ENCODE data around the gene ELP4. TPM values are rescaled to one million over a fixed set of nuclear protein-coding genes. Genes with fewer than 3 reads are reported as not detected.
A peak's percentile ranks its signal among the peaks of the same experiment; 100 is the strongest.

ELP4 gene
- total RNA-seq, 1 donor from 2014 or later, result 15.0 TPM

GRCh38 chr11:31636983-31637382 is 127.4 kb downstream of the ELP4 start:
- H3K4me3 Mint-ChIP-seq (ENCODE audit: unreplicated experiment), result no peak overlapping the region
- no peaks in the 10 kb centered on the region for H3K4me1 Mint-ChIP-seq (ENCODE audit: unreplicated experiment)
- H3K27ac Mint-ChIP-seq (ENCODE audit: unreplicated experiment), result no peak overlapping the region
- H3K36me3 Mint-ChIP-seq (ENCODE audit: unreplicated experiment), result peaks cover 3% of the 10 kb centered on the region
- H3K27me3 Mint-ChIP-seq (ENCODE audit: unreplicated experiment), result no peaks in the 10 kb centered on the region
- DNase-seq (ENCODE audit: extremely low spot score, unreplicated experiment), result no peak
- no peak for TF ChIP-seq CTCF (IDR thresholded peaks at IDR 0.05)
- H3K9me3 Mint-ChIP-seq (ENCODE audit: unreplicated experiment), result no peaks in the 10 kb centered on the region

- no peaks in the 10 kb centered on the region for H3K36me3 Mint-ChIP-seq (ENCODE audit: unreplicated experiment)
Measured at GRCh38 chr11:31640611-31641010, 131.0 kb downstream of the ELP4 start.

GRCh38 chr11:31641477-31642062 is 132.0 kb downstream of the ELP4 start:
- Mint-ChIP-seq H3K9me3 (ENCODE audit: unreplicated experiment) (no peaks in the 10 kb centered on the region), H3K36me3 (ENCODE audit: unreplicated experiment) (no peaks in the 10 kb centered on the region), H3K27ac (ENCODE audit: unreplicated experiment) (no peak overlapping the region), H3K27me3 (ENCODE audit: unreplicated experiment) (no peaks in the 10 kb centered on the region), H3K4me3 (ENCODE audit: unreplicated experiment) (no peak overlapping the region), H3K4me1 (ENCODE audit: unreplicated experiment) (peaks cover 13% of the 10 kb centered on the region)
- peak; percentile 71 for TF ChIP-seq CTCF (IDR thresholded peaks at IDR 0.05)
- no peak for DNase-seq (ENCODE audit: extremely low spot score, unreplicated experiment)

More at GRCh38 chr11:31640611-31641010, 131.0 kb downstream of the ELP4 start:
- Mint-ChIP-seq H3K4me3 (ENCODE audit: unreplicated experiment) (no peak overlapping the region), H3K27me3 (ENCODE audit: unreplicated experiment) (no peaks in the 10 kb centered on the region), H3K9me3 (ENCODE audit: unreplicated experiment) (no peaks in the 10 kb centered on the region), H3K27ac (ENCODE audit: unreplicated experiment) (no peak overlapping the region), H3K4me1 (ENCODE audit: unreplicated experiment) (peaks cover 3% of the 10 kb centered on the region)
- no peak for TF ChIP-seq CTCF (IDR thresholded peaks at IDR 0.05)
- DNase-seq (ENCODE audit: extremely low spot score, unreplicated experiment), result no peak

- H3K36me3 Mint-ChIP-seq (ENCODE audit: unreplicated experiment), result no peaks in the 10 kb centered on the region
- peaks cover 14% of the 10 kb centered on the region for H3K4me1 Mint-ChIP-seq (ENCODE audit: unreplicated experiment)
- no peaks in the 10 kb centered on the region for H3K9me3 Mint-ChIP-seq (ENCODE audit: unreplicated experiment)
- no peak for DNase-seq (ENCODE audit: extremely low spot score, unreplicated experiment)
- H3K4me3 Mint-ChIP-seq (ENCODE audit: unreplicated experiment), result no peak overlapping the region
- H3K27me3 Mint-ChIP-seq (ENCODE audit: unreplicated experiment), result no peaks in the 10 kb centered on the region
- no peak overlapping the region for H3K27ac Mint-ChIP-seq (ENCODE audit: unreplicated experiment)
- no peak for TF ChIP-seq CTCF (IDR thresholded peaks at IDR 0.05)
Measured at GRCh38 chr11:31643857-31644256, 134.3 kb downstream of the ELP4 start.

GRCh38 chr11:31645747-31646146 is 136.2 kb downstream of the ELP4 start:
- Mint-ChIP-seq H3K27ac (ENCODE audit: unreplicated experiment) (no peak overlapping the region), H3K36me3 (ENCODE audit: unreplicated experiment) (no peaks in the 10 kb centered on the region)
- no peak for TF ChIP-seq CTCF (IDR thresholded peaks at IDR 0.05)

More at GRCh38 chr11:31645747-31646146, 136.2 kb downstream of the ELP4 start:
- Mint-ChIP-seq H3K27me3 (ENCODE audit: unreplicated experiment) (no peaks in the 10 kb centered on the region), H3K9me3 (ENCODE audit: unreplicated experiment) (no peaks in the 10 kb centered on the region), H3K4me3 (ENCODE audit: unreplicated experiment) (no peak overlapping the region), H3K4me1 (ENCODE audit: unreplicated experiment) (peaks cover 14% of the 10 kb centered on the region)
- no peak for DNase-seq (ENCODE audit: extremely low spot score, unreplicated experiment)

Measured in osteocyte (in vitro differentiated cells).